OCI-LY7 (cell line): Measurements from ENCODE around the gene KRTDAP. TPM values are rescaled to one million over a fixed set of nuclear protein-coding genes. Genes with fewer than 3 reads are reported as not detected.

ENCODE experiments used
- BruUV-seq: library from RNA; stranded (reverse); fragments of 400-500 nt; replicated peaks from 2 replicates; lab custom pipeline; 2021; lab: Mats Ljungman, UMichigan
- CTCF ChIA-PET: fragments of 300-600 bp; sonication (Branson Sonifier 250); formaldehyde crosslinking; loops from one replicate; lab custom pipeline; 2022; ENCODE audit warnings: antibody characterized with exemption; ENCODE audit not compliant: unreplicated experiment; lab: Charles Lee
- POLR2A ChIA-PET: fragments of 300-600 bp; sonication (Branson Sonifier 250); formaldehyde crosslinking; loops from one replicate; lab custom pipeline; 2022; ENCODE audit warnings: antibody characterized with exemption; lab: Charles Lee
- DNase-seq: peaks from one replicate; pipeline ENCODE4 v3.0.0-alpha.2; 2015; ENCODE audit warnings: low spot score
- H2AFZ ChIP-seq: fragments of 200-600 bp; sonication (generic), shearing (Covaris generic); 2 replicates; pipeline ENCODE4 v1.6.1; 2014; ENCODE audit warnings: mild to moderate bottlenecking, antibody characterized with exemption, low read length, moderate library complexity
- H3K27ac ChIP-seq: fragments of 200-600 bp; sonication (generic); 2 replicates; pipeline ENCODE4 v1.5.1; 2014; ENCODE audit warnings: mixed run types, low read depth, mild to moderate bottlenecking, moderate library complexity, low read length, inconsistent platforms; ENCODE audit not compliant: poor library complexity, severe bottlenecking
- H3K36me3 ChIP-seq: fragments of 200-600 bp; sonication (generic); 2 replicates; pipeline ENCODE4 v1.6.1; 2014; ENCODE audit warnings: mild to moderate bottlenecking, antibody characterized with exemption, low read length, moderate library complexity, mixed read lengths; ENCODE audit not compliant: insufficient read depth
- H3K4me1 ChIP-seq: fragments of 200-600 bp; sonication (generic); 2 replicates; pipeline ENCODE4 v1.5.1; 2014; ENCODE audit warnings: mild to moderate bottlenecking, low read length; ENCODE audit not compliant: insufficient read depth, poor library complexity, severe bottlenecking
- H3K4me2 ChIP-seq: fragments of 200-600 bp; sonication (generic); 2 replicates; pipeline ENCODE4 v1.6.1; 2014; ENCODE audit warnings: mild to moderate bottlenecking, low read length
- H3K4me3 ChIP-seq: fragments of 200-600 bp; sonication (generic); 2 replicates; pipeline ENCODE4 v1.5.1; 2014; ENCODE audit warnings: mild to moderate bottlenecking, low read depth, low read length; ENCODE audit not compliant: poor library complexity, severe bottlenecking
- H3K79me2 ChIP-seq: fragments of 200-600 bp; sonication (generic); 2 replicates; pipeline ENCODE4 v1.6.1; 2016; ENCODE audit warnings: low read depth, mild to moderate bottlenecking, low read length, moderate library complexity, mixed read lengths; ENCODE audit not compliant: insufficient read depth
- H3K9me2 ChIP-seq: fragments of 200-600 bp; sonication (generic); 2 replicates; pipeline ENCODE4 v1.6.1; 2016; ENCODE audit warnings: mild to moderate bottlenecking, low read length, mixed read lengths; ENCODE audit not compliant: insufficient read depth
- H3K9me3 ChIP-seq: fragments of 200-600 bp; sonication (generic); 2 replicates; pipeline ENCODE4 v1.6.1; 2014; ENCODE audit warnings: mild to moderate bottlenecking, mixed run types, low read length, mixed read lengths
- H4K20me1 ChIP-seq: fragments of 200-600 bp; sonication (generic); 2 replicates; pipeline ENCODE4 v1.6.1; 2014; ENCODE audit warnings: mild to moderate bottlenecking, antibody characterized with exemption, low read length, moderate library complexity, mixed read lengths; ENCODE audit not compliant: insufficient read depth
- CTCF ChIP-seq: fragments of 200-600 bp; sonication (generic); conservative IDR thresholded peaks from 2 replicates; pipeline ENCODE4 v1.5.1; 2014; ENCODE audit warnings: mild to moderate bottlenecking, antibody characterized with exemption, low read length, moderate library complexity, mixed read lengths
- EZH2phosphoT487 ChIP-seq: fragments of 200-600 bp; sonication (generic); IDR thresholded peaks from 2 replicates; pipeline ENCODE4 v1.6.1; 2018; ENCODE audit warnings: low read depth, borderline replicate concordance, mild to moderate bottlenecking, mixed run types, antibody characterized with exemption, low read length, moderate library complexity, mixed read lengths
- intact Hi-C: fragments of 100-400 bp; cut with micrococcal nuclease; formaldehyde crosslinking; loops from one replicate; pipeline ENCODE4 v1.10.0; 2022; ENCODE audit not compliant: unreplicated experiment
- total RNA-seq, 2 experiments: library from RNA; depleted of rRNA in 1 of 2; stranded (reverse); fragments of >200 nt in 1 of 2; shearing (Covaris generic) in 1 of 2; gene quantifications; 2 replicates each; pipeline ENCODE4 v1.2.3, GENCODE V29; 2014 to 2022

The KRTDAP gene
- total RNA-seq, 2 experiments from 2014 or later: not detected

- CTCF ChIA-PET: no interaction called here
- H3K4me1 ChIP-seq: no peaks in the 10 kb centered on the region
- no peak overlapping the region for H2AFZ ChIP-seq
- DNase-seq: no peak
- POLR2A ChIA-PET: interaction anchor here (0.9 kb wide), 1 partner anchor 130 kb away, joined by 3 read pairs; no protein-coding TSS in a partner anchor
- H3K4me3 ChIP-seq: no peak overlapping the region
- H3K4me2 ChIP-seq: no peak overlapping the region
- H3K79me2 ChIP-seq: no peaks in the 10 kb centered on the region
- no TSS peak for BruUV-seq
- H4K20me1 ChIP-seq: no peaks in the 10 kb centered on the region
- TF ChIP-seq CTCF (no peak), EZH2phosphoT487 (no peak)
- no peaks in the 10 kb centered on the region for H3K9me2 ChIP-seq
- intact Hi-C loops: no loop called here
- no peaks in the 10 kb centered on the region for H3K36me3 ChIP-seq
- no peak overlapping the region for H3K27ac ChIP-seq
- no peaks in the 10 kb centered on the region for H3K9me3 ChIP-seq
Measured at GRCh38 chr19:35507561-35507960, 17.3 kb upstream of the KRTDAP start.

- Histone ChIP-seq H2AFZ (no peak overlapping the region), H3K27ac (no peak overlapping the region), H3K9me3 (no peaks in the 10 kb centered on the region), H3K4me1 (no peaks in the 10 kb centered on the region), H3K36me3 (no peaks in the 10 kb centered on the region), H3K4me3 (no peak overlapping the region), H3K79me2 (no peaks in the 10 kb centered on the region), H3K4me2 (no peak overlapping the region), H3K9me2 (no peaks in the 10 kb centered on the region), H4K20me1 (no peaks in the 10 kb centered on the region)
- POLR2A ChIA-PET: interaction anchor here (0.6 kb wide), 1 partner anchor 9 kb away, joined by 3 read pairs; no protein-coding TSS in a partner anchor
- intact Hi-C loops: no loop called here
- TF ChIP-seq EZH2phosphoT487: no peak
- no peak for TF ChIP-seq CTCF
- BruUV-seq: no TSS peak
- no peak for DNase-seq
- CTCF ChIA-PET: no interaction called here
Measured at GRCh38 chr19:35506011-35506410, 15.7 kb upstream of the KRTDAP start.

- TF ChIP-seq EZH2phosphoT487: no peak
- TF ChIP-seq CTCF: no peak
- H3K27ac ChIP-seq: no peak overlapping the region
- H3K36me3 ChIP-seq: no peaks in the 10 kb centered on the region
- no TSS peak for BruUV-seq
- H3K4me1 ChIP-seq: no peaks in the 10 kb centered on the region
- no peaks in the 10 kb centered on the region for H3K9me2 ChIP-seq
- no peaks in the 10 kb centered on the region for H3K79me2 ChIP-seq
- no peaks in the 10 kb centered on the region for H3K9me3 ChIP-seq
- no peak overlapping the region for H3K4me3 ChIP-seq
- no peak overlapping the region for H2AFZ ChIP-seq
- CTCF ChIA-PET: no interaction called here
- intact Hi-C loops: no loop called here
- no peak for DNase-seq
- POLR2A ChIA-PET: no interaction called here
- no peaks in the 10 kb centered on the region for H4K20me1 ChIP-seq
- no peak overlapping the region for H3K4me2 ChIP-seq
Measured at GRCh38 chr19:35502751-35503150, 12.5 kb upstream of the KRTDAP start.
